Fibroblast of the aortic adventitia (primary cell): ENCODE data around the gene KRT14. TPM values are rescaled to one million over a fixed set of nuclear protein-coding genes. Genes with fewer than 3 reads are reported as not detected.
"Not testable (repeated sequence)": the region's sequence is repeated elsewhere in the genome, so short reads cannot be mapped to it uniquely, and the experiment has no call there.

ENCODE experiments used
- DNase-seq: peaks from one replicate; pipeline ENCODE4 v3.0.0-alpha.2; 2010; ENCODE audit warnings: low read depth
- H3K4me3 ChIP-seq: 2 replicates; pipeline ENCODE4 v1.5.1; 2011; ENCODE audit warnings: low read depth, mild to moderate bottlenecking, control low read depth, low read length, moderate library complexity
- CTCF ChIP-seq: IDR thresholded peaks from 2 replicates; pipeline ENCODE4 v1.5.1; 2011; ENCODE audit warnings: mild to moderate bottlenecking, low read length, control low read depth, inconsistent platforms; ENCODE audit not compliant: insufficient read depth
- total RNA-seq: library from RNA; depleted of rRNA; stranded (reverse); fragments of >200 nt; gene quantifications from 2 replicates; pipeline ENCODE4 v1.2.3, GENCODE V29; 2012; ENCODE audit warnings: low replicate concordance

The KRT14 gene
- total RNA-seq, 1 donor, result 1.3 TPM

DNA sequence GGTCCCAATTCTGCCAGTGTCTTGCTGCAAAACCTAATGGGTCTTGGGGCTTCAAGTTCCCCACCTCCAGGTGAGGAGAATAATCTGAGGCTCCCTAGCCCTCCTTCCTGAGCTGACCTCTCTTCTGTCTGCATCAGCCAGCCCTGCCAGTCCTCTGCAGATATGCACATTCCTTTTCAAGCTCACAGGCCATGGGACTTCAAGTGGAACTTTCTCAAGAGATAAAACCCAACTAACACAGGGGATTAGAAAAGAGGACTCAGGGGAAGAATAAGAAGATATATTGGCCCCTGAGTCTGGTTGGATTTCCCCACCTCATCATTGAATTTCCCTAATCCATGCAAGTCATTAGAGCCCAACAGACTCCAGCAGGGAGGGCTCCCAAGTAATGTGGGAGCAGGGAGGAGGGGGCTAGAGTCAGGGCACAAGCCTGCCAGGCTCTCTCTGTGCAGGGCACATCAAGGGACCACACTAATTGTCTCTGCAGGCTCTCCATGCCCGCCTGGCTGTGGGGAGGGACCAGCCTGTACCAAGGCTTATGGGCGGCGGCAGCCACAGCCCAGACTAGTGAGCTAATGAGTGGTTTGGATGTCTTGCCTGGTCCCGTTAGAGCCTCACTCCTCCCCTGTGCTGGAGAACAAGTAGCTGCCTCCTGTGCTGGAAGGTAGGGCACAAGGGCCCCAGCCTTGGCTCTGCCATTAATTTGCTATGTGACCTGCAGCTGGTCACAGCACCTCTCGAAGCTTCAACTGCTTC, 1.2 kb downstream of the KRT14 start:
- no peak for TF ChIP-seq CTCF
- DNase-seq, result no peak
- H3K4me3 ChIP-seq, result no peak overlapping the region

GRCh38 chr17:41584331-41584927, 2.3 kb downstream of the KRT14 start:
- DNase-seq, H3K4me3 ChIP-seq: not testable (repeated sequence)

DNA sequence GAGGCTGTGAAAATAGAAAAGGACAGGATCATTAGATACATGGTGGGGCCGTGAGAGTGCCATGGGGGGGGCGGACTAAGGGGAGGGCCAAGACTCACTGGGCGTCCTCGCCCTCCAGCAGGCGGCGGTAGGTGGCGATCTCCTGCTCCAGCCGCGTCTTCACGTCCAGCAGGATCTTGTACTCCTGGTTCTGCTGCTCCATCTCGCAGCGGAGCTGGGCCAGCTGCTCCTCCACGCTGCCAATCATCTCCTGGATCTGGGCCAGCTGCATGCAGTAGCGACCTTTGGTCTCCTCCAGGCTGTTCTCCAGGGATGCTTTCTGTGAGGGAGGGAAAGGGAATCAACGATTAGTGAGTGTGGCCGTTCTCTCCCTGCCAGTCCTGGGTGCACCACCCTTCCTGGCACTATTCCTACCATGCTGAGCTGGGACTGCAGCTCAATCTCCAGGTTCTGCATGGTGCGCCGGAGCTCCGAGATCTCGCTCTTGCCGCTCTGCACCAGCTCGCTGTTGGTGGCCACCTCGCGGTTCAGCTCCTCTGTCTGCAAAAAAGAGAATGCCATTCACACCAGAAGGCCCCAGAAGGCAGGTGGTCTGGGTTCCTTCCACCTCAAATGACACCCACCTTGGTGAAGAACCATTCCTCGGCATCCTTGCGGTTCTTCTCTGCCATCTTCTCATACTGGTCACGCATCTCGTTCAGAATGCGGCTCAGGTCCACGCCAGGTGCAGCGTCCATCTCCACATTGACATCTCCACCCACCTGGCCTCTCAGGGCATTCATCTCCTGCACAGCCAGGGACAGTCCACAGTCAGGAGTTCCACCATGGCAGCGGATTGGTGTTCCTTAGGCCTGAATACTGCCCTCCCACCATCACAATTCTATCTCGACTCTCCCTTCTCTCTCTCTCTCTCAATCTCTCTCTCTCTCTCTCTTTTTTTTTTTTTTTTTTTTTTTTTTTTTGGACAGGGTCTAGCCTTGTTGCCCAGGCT, 3.3 kb downstream of the KRT14 start:
- no peak for DNase-seq
- TF ChIP-seq CTCF, result no peak

DNA sequence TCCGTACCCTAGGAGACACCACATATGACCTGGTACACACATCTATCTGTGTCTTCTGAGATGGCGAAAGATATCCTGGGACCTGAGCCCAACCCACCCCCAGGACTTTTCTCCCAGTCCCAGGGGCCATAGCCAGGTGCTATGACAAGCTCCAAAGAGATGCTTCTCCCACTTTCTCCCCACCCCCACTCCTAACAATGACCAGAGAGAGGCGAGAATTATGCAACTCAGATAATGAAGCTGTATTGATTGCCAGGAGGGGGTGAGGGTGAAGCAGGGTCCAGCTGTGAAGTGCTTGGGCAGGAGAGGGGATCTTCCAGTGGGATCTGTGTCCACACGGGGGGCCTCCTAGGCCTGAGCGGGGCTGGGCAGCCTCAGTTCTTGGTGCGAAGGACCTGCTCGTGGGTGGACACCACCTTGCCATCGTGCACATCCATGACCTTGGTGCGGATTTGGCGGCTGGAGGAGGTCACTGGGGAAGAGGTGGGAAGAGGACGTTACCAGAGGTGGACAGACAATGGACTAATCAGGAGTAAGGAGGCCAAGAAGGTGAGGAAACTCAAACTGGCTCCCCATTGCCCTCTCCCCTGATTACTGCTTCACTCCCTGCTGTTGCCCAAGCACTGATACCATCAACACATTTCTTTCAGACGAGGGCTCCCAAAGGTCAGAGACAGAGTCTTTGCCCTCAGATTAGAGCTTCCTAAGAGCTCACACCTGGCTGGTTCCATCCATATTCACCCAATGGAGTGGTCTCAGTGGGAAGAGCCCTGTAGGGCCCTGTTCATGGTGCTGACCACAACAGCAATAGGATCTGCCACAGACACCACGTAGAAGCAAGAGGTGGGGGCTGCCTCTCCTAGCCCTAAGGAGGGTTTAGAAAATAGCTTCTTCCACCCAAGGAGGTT, 4.4 kb downstream of the KRT14 start:
- not testable (repeated sequence) for DNase-seq, H3K4me3 ChIP-seq

More for the DNA sequence above, 3.3 kb downstream of the KRT14 start:
- no peak overlapping the region for H3K4me3 ChIP-seq

DNA sequence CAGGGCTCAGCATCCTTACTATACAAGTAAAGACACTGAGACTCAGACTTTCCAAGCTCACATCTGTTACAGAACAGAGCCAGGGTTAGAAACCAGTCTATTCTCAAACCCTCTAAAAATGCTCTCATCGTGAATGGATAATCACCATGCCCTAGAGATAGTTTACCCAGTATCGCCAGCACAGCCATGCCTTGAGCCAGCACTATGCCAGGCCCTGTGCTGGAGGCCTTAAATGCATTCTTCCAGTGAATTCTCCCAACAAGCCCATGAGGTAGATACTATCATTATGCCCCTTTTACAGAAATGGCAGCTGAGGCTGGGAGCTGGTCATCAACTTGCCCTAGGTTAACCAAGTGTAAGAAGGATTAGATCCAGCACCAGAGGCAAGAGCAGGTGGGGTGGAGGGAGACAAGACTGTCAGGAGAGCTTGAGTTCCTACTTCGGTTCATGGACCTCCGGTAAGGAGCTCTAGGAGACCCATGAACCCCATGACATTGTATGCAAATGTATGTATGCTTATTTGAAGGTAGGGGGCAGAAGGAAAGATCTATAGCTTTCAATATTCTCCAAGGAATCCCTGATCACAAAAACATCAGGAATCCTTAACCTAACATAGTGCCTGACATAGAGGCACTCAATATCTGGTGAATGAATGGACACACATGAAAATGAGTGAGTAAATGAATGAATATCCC, 5.2 kb downstream of the KRT14 start:
- no peak for TF ChIP-seq CTCF
- no peak overlapping the region for H3K4me3 ChIP-seq
- no peak for DNase-seq

DNA sequence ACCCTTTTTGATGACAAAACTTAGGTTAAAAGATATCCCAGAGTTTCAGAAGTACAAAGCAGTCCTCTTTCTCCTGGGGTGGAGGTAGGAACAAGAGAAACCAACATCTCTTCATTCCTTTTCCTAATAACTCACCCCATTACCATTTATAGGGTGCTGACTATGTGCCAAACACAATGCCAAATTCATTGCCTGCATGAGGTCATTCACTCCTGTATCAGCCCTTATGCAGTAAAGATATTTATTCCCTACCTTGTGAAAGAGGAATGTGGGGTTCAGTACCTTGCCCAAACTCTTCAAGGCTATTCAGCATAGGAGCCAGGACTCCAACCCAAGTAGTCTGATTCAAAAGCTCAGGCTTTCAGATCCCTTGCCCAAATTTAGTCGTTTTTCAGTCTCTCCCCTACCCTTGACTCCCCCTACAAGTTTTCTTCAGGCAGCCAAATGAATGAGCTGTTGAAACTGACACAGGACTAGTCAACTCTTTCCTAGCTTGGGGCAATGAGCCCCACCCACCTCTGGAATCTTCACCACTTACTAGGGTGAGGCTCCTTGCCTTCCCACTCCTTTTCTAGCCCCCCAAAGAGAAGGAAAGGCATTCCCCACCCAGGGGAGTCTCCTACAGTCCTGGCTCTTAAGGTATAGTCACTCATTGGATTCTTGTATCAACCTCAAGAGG, 5.9 kb downstream of the KRT14 start:
- DNase-seq, result no peak

More for the DNA sequence above, 5.9 kb downstream of the KRT14 start:
- H3K4me3 ChIP-seq, result no peak overlapping the region
- no peak for TF ChIP-seq CTCF
